NCI-H345 (cell line): ENCODE measurements around the gene LRRC61.
"Not testable (repeated sequence)": the region's sequence is repeated elsewhere in the genome, so short reads cannot be mapped to it uniquely, and the experiment has no call there.

Experiments
- DNase-seq: peaks from one replicate; lab custom pipeline; 2025; lab: John Stamatoyannopoulos, UW

LRRC61 gene, protein sequence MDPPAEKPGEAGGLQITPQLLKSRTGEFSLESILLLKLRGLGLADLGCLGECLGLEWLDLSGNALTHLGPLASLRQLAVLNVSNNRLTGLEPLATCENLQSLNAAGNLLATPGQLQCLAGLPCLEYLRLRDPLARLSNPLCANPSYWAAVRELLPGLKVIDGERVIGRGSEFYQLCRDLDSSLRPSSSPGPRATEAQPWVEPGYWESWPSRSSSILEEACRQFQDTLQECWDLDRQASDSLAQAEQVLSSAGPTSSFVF

DNA sequence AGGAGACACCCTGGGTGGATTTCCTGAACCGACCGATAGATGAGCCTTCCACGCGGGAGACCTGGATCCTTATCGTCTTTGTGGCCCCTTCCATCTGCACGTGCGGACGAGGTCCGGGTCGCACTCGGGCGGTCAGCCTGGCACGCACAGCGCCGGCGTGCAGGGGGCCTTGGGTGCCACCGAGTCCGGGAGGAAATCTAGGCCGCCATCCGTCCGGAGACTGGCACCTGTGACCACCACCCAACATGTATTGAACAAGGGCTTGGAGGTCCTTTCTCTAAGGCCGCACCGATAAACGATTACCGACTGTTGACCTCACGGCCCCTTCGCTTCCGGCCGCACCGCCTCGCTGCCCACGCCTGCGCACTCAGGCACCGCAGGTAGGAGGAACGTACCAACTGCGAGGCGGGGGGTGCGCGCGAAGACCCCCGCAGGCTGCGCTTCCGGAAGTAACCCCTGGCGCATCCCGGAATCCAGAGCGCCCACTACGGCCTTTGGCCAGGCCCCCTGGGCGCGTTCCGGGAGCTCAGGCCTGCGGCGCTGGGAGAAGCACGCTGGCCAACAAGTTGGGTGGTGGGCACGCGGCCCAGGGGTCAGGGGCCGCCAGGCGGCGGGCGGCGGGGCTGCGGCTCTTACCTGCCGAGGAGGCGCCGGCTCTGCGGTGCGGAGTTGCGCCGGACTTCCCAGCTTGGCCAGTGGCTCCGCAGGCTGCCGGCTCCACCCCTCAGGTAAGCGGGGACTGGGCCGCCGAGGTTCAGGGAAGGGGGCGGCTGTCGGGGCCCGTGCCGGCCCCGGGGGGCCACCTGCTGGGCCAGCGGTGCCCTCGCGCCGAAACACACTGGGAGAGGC lies at the start of gene LRRC61, which contains the start of gene ACTR3C:
Gene LRRC61 (plus strand): TSS at position 523 of the 849 bp plus-strand sequence. CDS start 13,507 bp downstream, outside the sequence.
Gene ACTR3C (minus strand): TSS at position 713 of the 849 bp plus-strand sequence. CDS start 28,249 bp downstream, outside the sequence.
- peak; percentile 82 for DNase-seq

DNA sequence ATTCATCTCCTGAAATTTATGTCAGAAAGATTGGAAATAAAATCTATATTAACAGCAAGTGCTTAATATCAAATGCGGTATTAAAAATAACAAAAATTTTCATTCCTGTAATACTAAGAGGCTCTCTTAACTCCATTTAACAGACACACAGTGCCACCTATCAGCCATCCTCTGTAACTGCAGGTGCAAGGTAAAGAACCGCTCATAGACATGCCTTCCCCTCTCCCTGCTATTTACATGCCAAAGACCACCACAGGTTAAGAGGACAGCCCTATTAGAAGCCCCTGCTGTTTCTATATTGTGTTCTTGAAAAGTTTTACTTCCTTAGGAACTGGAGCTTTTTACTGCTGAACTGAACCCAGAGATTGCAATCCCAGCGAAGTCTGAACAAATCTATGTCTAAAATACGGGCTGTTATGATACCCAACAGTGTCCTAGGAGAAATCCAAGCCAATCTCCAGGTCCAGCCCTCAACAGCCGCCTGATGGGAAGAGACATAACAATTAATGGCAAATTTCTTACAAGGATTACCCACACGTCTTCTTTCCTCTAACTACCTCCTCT lies 46.9 kb upstream of the LRRC61 start:
- DNase-seq, result peak; percentile 30

DNA sequence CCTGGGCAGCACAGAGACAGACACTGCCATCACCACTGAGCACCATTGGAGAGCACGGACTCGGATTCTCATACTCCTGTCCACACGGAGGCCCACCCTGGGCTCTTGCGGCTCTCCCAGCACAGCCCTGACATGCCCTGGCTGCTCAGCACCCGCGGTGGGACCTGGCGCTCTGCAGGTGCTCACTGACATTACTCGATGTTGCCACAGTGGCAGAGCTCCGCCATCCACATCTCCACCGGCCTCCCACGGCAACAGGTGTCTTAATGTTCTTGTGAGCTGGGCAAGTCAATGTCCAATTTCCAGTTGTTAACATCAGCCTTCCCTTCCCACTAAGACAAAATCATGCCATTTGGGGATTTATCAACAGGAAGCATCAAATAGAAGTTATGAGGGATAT lies 44.8 kb upstream of the LRRC61 start:
- not testable (repeated sequence) for DNase-seq

DNA sequence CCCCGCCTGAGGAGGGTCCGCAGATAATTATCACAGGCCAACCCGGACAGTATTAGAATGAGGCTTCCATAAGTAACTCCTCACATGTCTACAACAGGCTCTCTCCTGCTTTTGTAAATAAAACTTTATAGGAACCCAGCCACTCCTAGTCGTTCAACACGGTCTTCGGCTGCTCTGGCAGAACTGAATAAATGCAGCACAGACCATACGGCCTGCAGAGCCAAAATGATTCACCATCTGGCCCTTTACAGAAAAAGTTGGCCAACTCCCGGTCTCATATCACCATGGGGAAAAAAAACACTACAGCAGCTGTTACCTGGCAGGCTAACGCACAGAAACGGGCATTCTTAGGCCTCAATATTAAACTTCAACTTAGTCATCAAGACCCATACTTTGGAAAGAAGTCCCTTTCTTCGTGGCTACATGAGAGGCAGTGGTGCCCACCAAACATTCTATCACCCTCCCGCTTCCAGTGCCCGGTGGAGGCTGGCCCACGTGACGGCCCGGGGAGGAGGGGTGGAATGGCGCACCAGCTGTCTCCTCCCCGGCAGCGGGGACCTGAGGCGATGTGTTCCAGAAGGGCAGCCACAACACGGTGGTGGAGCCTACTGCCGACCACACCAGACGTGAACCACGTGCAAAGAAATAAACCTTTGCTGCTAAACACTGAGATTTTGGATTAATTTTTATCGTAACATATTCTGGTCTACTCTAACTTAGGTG lies 41.3 kb upstream of the LRRC61 start:
- not testable (repeated sequence) for DNase-seq

DNA sequence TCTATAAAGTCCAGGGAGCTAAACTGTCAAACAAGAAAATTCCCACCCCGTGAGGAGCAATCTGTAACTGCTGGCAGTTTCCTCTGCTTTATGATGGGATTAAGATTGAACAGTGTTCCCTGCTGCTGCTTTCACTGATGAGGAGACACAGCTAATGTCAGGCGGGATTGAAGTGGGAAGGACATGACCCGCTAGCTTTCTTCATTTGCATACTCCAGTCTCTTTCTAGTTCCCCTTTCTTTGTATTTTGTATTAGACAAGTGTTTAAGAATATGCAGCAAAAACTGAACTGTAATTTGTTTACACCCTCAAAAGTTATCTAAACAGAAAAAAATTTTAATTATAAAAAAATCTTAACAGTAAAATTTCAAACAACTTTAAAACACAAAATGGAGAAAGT lies 40.0 kb upstream of the LRRC61 start:
- DNase-seq, result not testable (repeated sequence)

DNA sequence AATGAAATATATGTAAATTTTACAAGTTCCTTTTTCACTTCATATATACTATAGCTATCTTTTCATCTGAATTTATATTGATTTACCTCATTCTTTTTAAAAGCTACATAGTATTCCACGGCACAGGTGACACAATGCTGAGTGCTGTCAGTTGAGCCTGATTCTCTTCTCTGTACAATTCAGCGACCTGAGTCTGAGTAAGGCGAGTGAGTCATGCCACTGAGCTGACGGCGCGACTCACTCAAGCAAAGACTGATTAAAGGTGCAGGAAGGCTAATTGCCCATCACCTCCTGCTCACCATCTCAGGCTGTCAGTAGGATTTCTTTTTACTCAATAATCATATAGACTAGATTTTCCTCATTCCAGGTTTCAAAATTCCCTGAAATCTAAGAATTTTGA lies 39.5 kb upstream of the LRRC61 start:
- not testable (repeated sequence) for DNase-seq

DNA sequence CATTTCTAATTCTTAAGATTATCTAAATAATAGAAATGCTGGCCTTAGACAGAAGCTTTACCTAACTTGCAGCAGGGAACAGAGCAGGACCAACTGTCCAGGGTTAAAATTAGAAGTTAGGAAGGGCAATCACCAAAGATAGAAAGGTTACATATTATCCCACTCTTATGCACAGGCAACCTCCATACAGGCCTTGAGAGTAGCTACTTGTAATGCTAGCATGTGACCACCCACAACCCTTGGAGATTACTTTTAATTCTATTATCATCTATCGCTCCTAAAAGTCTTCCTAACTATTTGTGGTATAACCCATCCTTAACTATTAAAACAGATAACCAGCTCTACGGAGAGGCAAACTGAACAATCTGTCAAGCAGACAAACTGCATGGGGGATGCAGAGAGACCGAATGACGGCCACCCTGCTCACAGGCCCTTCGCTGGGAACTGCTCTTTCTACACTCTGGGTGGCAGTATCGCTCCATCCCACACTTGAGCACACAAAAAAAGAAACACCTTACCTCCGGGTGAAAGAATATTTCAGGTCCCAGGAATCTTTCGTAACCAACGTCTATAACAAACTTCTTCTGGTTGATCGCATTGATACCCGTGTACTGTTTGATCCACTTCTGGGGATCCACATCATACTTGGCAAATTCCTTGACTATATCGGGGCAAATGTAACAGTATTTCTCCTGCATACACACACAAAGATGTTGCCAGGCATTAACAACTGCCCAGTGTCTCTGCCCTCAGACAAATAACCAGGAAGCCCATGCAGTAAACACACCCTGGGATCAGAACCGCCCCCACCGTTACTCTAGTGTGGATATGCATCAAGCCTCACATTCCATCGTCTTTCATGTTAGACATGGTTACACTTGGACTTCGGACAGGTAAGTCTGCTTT lies 37.1 kb upstream of the LRRC61 start:
- peak; percentile 17 for DNase-seq

DNA sequence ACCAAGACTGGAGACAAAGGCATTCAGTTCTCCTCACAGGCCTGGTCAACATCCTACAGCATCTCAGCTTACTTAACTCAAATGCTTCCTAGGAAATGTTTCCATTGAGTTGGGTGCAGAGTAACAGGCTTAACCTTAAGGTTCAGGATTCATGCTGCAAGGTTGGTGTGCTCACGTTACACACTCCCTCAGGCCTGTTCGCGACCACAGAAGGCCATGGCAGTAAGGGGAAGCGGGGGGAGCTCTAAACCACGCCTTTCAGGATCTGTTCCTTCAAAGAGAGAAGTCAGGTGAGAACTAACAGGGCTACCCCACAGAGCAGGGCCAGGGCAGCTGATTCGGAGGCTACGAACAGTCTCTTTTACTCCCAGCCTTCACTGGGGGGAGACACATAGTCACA lies 35.3 kb upstream of the LRRC61 start:
- DNase-seq, result not testable (repeated sequence)

DNA sequence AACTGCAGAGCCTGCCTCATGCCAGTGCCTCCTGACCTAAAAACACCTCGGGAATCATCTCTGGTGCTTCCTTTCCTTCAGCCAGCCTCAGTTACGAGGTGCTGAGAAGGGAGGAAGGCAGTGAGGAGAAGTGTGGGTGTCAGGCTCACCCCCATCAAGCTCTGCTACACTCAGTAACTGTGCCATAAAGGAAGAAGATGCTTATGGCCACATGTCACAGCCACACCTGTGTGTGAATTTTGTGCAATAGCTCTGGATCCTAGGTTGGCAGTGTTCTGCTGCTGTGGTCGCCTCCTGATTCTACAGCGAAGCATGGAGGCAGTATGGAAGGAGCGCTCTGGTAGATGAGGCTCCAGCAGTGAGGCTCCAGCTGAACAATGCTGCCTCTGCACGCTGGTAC lies 34.3 kb upstream of the LRRC61 start:
- DNase-seq, result not testable (repeated sequence)

DNA sequence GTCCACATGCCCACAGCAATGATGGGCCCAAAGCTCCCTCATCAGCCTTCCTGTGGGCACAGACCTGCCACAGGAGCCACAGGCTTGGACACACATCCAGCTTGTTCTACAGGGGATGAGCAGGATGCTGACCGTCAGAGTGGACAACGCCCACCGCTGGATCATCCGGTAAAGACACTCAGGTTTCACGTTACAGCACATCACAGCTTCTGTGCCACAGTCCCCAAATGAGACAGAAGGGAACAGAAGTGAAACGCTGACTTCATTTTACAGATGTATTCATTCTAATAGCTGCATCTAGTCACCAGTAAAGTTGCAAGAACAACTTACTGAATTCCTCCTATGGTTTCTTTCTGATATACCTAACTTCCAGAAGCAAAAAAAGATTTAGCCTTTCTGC lies 32.8 kb upstream of the LRRC61 start:
- DNase-seq, result not testable (repeated sequence)

DNA sequence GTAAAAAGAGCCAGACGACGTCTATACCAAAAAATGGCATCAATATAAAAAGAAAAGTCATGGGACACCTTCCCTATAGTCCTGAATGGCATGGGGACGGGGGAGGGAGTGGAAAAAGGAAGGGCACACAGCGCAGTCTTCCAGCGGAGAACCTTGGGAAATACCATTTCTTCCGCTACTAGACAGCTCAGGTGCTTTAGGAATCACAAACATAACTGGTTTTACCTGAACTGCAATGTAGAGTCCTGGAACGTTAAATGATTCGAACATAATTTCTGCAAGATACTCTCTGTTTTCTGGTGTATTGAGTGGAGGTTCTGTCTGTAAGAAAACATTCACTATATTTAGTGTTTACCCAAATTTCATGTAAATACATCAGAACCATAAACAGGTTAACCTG lies 28.1 kb upstream of the LRRC61 start:
- not testable (repeated sequence) for DNase-seq

DNA sequence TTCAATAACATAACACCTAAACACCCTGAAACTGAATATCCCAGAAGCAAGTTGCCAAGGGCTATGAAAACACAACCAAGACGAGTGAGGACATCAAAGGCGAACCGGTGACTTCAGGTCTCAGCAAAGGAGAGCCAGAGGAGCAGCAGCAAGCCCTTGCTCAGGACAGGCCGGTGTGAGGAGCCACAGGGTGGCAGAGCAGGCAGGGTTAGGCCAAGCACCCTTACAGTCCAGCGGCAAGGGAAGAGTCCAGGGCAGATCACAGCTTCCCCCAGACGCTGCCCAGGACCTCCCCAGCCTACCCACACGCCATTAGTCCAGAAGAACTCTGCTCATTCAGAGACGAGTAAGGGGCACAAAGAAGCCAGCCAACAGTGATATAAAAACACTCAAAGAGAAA lies 27.5 kb upstream of the LRRC61 start:
- not testable (repeated sequence) for DNase-seq

DNA sequence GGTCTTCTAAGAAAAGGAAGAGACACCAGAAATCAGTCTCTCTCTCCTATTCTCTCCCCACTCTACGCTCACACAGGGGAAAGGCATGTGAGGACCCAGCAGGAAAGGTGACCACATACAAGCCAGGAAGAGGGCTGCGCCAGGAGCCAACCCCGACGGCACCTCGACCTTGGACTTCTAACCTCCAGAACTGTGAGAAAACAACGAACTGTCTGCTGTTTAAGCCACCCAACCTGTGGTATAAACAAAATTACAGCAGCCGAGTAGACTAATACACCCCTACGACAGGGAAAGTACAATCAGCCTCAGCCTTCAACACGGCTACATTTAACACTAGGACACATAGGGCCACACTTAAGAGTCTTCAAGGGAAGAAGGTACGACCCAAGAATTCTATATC lies 26.4 kb upstream of the LRRC61 start:
- not testable (repeated sequence) for DNase-seq

DNA sequence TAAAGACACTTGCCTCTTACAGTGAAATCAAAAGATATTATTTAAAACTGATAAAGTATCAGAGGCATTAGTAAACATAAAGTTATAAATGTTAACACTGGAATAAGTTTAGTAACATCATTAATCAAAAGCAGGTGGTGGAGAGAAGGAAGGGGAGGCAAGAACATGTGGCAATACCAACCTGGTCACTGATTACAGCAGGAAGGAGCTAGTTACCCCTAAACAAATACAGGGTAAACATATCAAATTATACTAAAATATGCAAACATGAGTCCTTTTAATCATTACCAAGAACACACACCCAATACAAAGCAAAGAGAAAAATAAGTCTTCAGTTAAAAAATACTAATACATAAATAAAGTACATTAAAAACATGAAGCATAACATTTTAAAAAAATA lies 25.2 kb upstream of the LRRC61 start:
- DNase-seq, result not testable (repeated sequence)

DNA sequence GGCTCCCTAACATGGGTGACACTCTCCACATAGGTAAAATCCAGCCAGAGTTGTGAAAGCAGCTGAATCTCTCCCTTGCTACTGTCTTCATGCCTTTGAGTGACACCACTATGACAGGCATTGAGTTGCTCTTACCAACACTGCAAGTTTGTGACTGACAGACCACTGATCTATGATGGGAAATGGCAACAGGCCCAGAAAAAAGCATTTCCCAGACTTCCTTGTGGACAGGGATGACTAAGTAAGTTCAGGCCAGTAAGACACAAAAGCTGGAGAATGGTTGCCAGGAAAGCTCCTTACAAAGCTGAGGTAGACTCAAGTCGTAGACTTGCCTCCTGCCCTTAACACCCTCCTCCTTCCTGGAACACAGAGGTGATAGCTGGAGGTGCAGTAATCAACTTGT lies 20.2 kb upstream of the LRRC61 start:
- not testable (repeated sequence) for DNase-seq

DNA sequence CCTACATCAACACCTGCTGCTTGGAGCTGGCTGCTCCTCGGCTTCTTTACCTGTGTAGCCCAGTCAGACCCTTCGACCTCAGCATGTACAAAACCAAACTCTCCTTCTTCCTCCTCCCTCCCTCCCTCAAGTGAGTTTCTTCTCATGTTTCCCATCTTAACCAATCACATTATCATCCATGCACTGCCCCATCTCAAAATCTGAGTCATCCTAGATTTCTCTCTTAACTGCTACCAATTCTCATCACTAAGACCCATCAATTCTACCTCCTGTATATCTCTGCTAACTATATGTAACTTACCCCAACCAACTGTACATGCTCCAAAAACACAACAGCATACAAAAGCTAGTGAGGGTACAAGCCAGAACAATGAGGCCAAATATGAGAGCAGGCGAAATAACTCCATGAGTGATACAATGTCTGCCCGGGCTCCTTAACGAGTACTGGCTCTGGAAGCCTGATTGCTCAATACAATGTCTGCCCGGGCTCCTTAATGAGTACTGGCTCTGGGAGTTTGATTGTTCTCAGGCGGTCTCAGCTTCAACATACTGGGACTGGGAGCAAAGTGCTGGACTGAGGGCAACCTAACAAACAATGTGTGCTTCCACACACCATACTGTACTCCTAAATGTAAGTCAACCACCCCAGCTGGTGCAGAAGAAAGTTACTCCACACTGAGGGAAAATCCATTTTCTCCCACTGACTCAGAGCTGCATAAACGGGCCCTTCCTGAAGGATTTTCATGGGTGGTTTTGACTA lies 18.5 kb upstream of the LRRC61 start:
- DNase-seq, result not testable (repeated sequence)

DNA sequence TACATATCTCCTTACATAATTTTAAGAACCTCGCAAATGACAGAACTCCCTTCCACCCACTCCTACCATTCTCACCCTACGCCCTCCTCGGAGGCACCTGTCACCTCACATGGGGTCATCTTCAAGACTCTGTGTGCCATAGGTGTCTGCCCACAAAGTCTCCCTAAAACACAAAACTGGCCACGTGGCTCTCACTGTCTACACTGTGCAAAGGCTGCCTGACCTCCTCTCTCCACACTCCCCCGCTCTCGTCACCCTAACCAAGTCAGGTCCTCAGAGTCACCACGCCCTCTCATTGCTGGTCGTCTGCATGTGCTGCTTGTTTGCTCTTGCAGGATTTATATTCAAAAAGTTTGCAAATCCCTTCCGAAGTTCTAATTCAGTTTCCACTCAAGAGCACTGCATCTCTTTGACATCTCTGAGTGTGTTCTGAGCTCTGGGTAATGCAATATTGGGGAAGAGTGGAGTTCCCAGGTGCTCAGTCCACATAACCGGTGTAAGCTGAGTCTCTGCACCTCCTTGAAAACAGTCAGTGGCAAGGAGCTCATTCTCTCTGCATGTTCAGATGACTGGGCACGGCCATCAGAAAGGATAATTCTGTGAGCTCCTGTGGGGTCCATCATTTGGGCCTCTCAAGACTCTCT lies 17.8 kb upstream of the LRRC61 start:
- not testable (repeated sequence) for DNase-seq

DNA sequence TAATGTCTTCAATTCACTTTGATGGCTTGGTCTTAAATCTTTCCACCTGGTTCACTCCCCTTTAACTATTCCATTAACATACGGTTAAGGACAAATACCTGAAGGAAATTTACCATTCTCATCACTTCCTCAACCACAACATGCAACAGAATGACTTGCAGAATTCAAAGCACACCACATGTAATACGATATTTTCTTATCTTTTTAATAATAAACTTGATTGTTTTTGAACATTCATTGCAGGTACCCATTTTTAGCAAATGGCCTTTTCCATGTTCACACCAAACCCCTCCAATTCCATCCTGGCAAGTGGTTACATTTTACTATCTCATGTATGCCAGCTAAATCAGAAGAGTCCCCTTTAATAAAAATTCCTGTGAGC lies 17.3 kb upstream of the LRRC61 start:
- not testable (repeated sequence) for DNase-seq

DNA sequence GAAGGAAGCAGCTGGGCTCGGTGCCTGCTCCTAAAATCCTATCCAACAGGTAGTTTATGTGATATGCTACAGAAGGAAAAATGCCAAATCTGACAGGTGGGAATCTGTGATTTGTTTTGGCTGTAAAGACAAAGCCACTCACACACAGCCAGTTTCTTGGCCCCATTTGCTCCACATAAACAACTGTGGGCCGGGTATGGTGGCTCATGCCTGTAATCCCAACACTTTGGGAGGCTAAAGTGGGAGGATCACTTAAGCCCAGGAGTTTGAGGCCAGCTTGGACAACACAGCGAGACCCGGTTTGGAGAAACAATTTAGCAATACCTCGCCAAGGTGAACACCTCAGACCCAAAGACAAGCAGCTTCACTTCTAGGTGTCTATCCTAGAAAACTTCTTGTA lies 16.8 kb upstream of the LRRC61 start:
- DNase-seq, result not testable (repeated sequence)

DNA sequence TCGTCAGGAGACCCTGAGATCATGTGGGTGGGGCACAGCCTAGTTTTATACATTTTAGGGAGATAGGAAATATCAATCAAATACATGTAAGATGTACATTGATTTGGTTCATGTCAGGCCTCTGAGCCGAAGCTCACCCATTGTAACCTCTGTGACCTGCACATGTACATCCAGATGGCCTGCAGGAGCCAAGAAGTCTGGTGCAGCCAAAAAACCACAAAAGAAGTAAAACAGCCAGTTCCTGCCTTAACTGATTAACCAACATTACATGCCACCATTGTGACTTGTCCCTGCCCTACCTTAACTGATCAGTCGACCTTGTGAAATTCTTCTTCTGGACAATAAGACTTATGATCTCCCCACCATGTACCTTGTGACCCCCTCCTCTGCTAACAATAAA lies 16.0 kb upstream of the LRRC61 start:
- DNase-seq, result no peak
